WTC11 (cell line): ENCODE data around the gene ZNF736. TPM values are rescaled to one million over a fixed set of nuclear protein-coding genes. Genes with fewer than 3 reads are reported as not detected.

Experiments used
- ATAC-seq: fragments of 200-7000 bp; cut with Tn5 transposase; 2 replicates; pipeline ENCODE4 v1.10.0; 2021; ENCODE audit warnings: mild to moderate bottlenecking, moderate library complexity
- CTCF ChIA-PET: fragments of 300-600 bp; sonication (Branson Sonifier 250); formaldehyde crosslinking; loops from one replicate; lab custom pipeline; 2021; ENCODE audit warnings: antibody characterized with exemption; lab: Charles Lee
- POLR2A ChIA-PET: fragments of 350-600 bp; sonication (Branson Sonifier 250); formaldehyde crosslinking; loops from one replicate; lab custom pipeline; 2021; ENCODE audit warnings: antibody characterized with exemption; lab: Charles Lee
- DNase-seq: peaks from one replicate; pipeline ENCODE4 v3.0.0; 2021; ENCODE audit warnings: low spot score
- H3K27ac Mint-ChIP-seq: 2 replicates; pipeline ENCODE4 v1.8.0; 2021; ENCODE audit warnings: mixed read lengths
- H3K27me3 Mint-ChIP-seq: 2 replicates; pipeline ENCODE4 v1.8.0; 2021; ENCODE audit warnings: low read depth, mild to moderate bottlenecking, moderate library complexity, mixed read lengths
- H3K36me3 Mint-ChIP-seq: 2 replicates; pipeline ENCODE4 v1.8.0; 2021; ENCODE audit warnings: mixed read lengths
- H3K4me1 Mint-ChIP-seq: 2 replicates; pipeline ENCODE4 v1.8.0; 2022; ENCODE audit warnings: mixed read lengths
- H3K4me3 Mint-ChIP-seq: 2 replicates; pipeline ENCODE4 v1.8.0; 2021; ENCODE audit warnings: mild to moderate bottlenecking, moderate library complexity, mixed read lengths
- H3K9me3 Mint-ChIP-seq: 2 replicates; pipeline ENCODE4 v1.8.0; 2021; ENCODE audit warnings: mixed read lengths
- ELF4 ChIP-seq: sonication (generic); formaldehyde crosslinking; IDR thresholded peaks from 2 replicates; pipeline ENCODE4 v1.8.1; 2022; ENCODE audit warnings: low read depth, mild to moderate bottlenecking, moderate library complexity, missing genetic modification reagents
- EMX1 ChIP-seq: fragments of 250-450 bp; sonication (Bioruptor Pico); IDR thresholded peaks from 2 replicates; pipeline ENCODE4 v1.8.0; 2021; ENCODE audit warnings: mild to moderate bottlenecking
- ERG ChIP-seq: fragments of 250-450 bp; sonication (Bioruptor Pico); IDR thresholded peaks from 2 replicates; pipeline ENCODE4 v1.8.0; 2021; ENCODE audit warnings: mild to moderate bottlenecking
- FOXP4 ChIP-seq: sonication (generic); formaldehyde crosslinking; IDR thresholded peaks from 2 replicates; pipeline ENCODE4 v1.8.0; 2022; ENCODE audit warnings: mild to moderate bottlenecking, missing genetic modification reagents
- GRHL2 ChIP-seq: fragments of 250-450 bp; sonication (Bioruptor Pico); IDR thresholded peaks from 2 replicates; pipeline ENCODE4 v1.8.0; 2022; ENCODE audit warnings: mild to moderate bottlenecking, moderate library complexity; ENCODE audit not compliant: insufficient replicate concordance, severe bottlenecking
- JUN ChIP-seq: sonication (generic); formaldehyde crosslinking; IDR thresholded peaks from 2 replicates; pipeline ENCODE4 v1.8.0; 2023; ENCODE audit warnings: mild to moderate bottlenecking, missing genetic modification reagents
- RELA ChIP-seq: sonication (generic); formaldehyde crosslinking; IDR thresholded peaks from 2 replicates; pipeline ENCODE4 v1.8.1; 2022; ENCODE audit warnings: missing genetic modification reagents, mild to moderate bottlenecking, borderline replicate concordance
- SMAD3 ChIP-seq: sonication (generic); formaldehyde crosslinking; IDR thresholded peaks from 2 replicates; pipeline ENCODE4 v1.8.0; 2022; ENCODE audit warnings: missing genetic modification reagents, mild to moderate bottlenecking, borderline replicate concordance
- SOX15 ChIP-seq: fragments of 250-450 bp; sonication (Bioruptor Pico); IDR thresholded peaks from 2 replicates; pipeline ENCODE4 v1.9.0; 2021; ENCODE audit warnings: mild to moderate bottlenecking
- SP1 ChIP-seq: sonication (generic); formaldehyde crosslinking; conservative IDR thresholded peaks from 2 replicates; pipeline ENCODE4 v1.8.1; 2022; ENCODE audit warnings: missing genetic modification reagents
- ZNF121 ChIP-seq: sonication (generic); formaldehyde crosslinking; IDR thresholded peaks from 2 replicates; pipeline ENCODE4 v1.8.0; 2023; ENCODE audit warnings: missing genetic modification reagents
- ZNF317 ChIP-seq: sonication (generic); formaldehyde crosslinking; IDR thresholded peaks from 2 replicates; pipeline ENCODE4 v1.8.1; 2023; ENCODE audit warnings: low read depth, mild to moderate bottlenecking, moderate library complexity, missing genetic modification reagents, borderline replicate concordance
- ZNF425 ChIP-seq: fragments of 250-450 bp; sonication (Bioruptor Pico); conservative IDR thresholded peaks from 2 replicates; pipeline ENCODE4 v1.9.0; 2021; ENCODE audit warnings: mild to moderate bottlenecking
- total RNA-seq: library from RNA; stranded (reverse); gene quantifications from 3 replicates; pipeline ENCODE4 v1.2.3, GENCODE V29; 2021
- TF ChIP-seq, protein P1 (sequence below): sonication (generic); formaldehyde crosslinking; conservative IDR thresholded peaks from 2 replicates; pipeline ENCODE4 v1.8.1; 2023; ENCODE audit warnings: mild to moderate bottlenecking, low read depth, missing genetic modification reagents, moderate library complexity
- TF ChIP-seq, protein P2 (sequence below): sonication (generic); formaldehyde crosslinking; IDR thresholded peaks from 2 replicates; pipeline ENCODE4 v1.8.1; 2023; ENCODE audit warnings: mild to moderate bottlenecking, missing genetic modification reagents
- TF ChIP-seq, protein P3 (sequence below): sonication (generic); formaldehyde crosslinking; IDR thresholded peaks from 2 replicates; pipeline ENCODE4 v1.8.0; 2022; ENCODE audit warnings: mild to moderate bottlenecking, missing genetic modification reagents
- TF ChIP-seq, protein P4 (sequence below): fragments of 250-450 bp; sonication (Bioruptor Pico); IDR thresholded peaks from 2 replicates; pipeline ENCODE4 v1.9.0; 2021; ENCODE audit warnings: mild to moderate bottlenecking, borderline replicate concordance

The ZNF736 gene
- total RNA-seq, 1 experiment from 2014 or later, result 0.02 TPM

DNA sequence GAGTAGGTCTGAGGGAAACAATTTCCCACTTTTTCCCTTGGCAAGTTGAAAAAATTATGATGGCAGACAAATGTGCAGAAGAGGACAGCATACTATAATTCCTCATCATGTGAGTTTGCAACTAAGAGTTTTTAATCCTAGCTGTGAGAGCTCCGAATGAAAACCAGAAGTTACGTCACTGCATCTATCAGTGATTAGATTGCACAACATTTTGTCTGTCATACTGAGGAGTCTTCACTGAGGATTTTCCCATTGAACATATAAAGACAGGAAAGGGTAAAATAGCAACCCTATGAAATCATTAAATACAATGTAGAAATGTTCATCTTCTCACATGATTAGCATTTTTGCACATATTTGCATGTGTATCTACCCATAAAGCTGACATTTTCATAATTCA lies 45.8 kb downstream of the ZNF736 start (continued):
- TF ChIP-seq, protein P1, sequence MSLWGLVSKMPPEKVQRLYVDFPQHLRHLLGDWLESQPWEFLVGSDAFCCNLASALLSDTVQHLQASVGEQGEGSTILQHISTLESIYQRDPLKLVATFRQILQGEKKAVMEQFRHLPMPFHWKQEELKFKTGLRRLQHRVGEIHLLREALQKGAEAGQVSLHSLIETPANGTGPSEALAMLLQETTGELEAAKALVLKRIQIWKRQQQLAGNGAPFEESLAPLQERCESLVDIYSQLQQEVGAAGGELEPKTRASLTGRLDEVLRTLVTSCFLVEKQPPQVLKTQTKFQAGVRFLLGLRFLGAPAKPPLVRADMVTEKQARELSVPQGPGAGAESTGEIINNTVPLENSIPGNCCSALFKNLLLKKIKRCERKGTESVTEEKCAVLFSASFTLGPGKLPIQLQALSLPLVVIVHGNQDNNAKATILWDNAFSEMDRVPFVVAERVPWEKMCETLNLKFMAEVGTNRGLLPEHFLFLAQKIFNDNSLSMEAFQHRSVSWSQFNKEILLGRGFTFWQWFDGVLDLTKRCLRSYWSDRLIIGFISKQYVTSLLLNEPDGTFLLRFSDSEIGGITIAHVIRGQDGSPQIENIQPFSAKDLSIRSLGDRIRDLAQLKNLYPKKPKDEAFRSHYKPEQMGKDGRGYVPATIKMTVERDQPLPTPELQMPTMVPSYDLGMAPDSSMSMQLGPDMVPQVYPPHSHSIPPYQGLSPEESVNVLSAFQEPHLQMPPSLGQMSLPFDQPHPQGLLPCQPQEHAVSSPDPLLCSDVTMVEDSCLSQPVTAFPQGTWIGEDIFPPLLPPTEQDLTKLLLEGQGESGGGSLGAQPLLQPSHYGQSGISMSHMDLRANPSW, result no peak
- no peak for TF ChIP-seq ZNF425 (CRISPR knock-in tag)
- no peak for TF ChIP-seq ELF4 (CRISPR knock-in tag)
- TF ChIP-seq RELA, result no peak
- TF ChIP-seq FOXP4 (CRISPR knock-in tag), result no peak
- TF ChIP-seq, protein P2, sequence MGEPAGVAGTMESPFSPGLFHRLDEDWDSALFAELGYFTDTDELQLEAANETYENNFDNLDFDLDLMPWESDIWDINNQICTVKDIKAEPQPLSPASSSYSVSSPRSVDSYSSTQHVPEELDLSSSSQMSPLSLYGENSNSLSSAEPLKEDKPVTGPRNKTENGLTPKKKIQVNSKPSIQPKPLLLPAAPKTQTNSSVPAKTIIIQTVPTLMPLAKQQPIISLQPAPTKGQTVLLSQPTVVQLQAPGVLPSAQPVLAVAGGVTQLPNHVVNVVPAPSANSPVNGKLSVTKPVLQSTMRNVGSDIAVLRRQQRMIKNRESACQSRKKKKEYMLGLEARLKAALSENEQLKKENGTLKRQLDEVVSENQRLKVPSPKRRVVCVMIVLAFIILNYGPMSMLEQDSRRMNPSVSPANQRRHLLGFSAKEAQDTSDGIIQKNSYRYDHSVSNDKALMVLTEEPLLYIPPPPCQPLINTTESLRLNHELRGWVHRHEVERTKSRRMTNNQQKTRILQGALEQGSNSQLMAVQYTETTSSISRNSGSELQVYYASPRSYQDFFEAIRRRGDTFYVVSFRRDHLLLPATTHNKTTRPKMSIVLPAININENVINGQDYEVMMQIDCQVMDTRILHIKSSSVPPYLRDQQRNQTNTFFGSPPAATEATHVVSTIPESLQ (CRISPR knock-in tag), result no peak
- TF ChIP-seq JUN (CRISPR knock-in tag), result no peak
- no peak for TF ChIP-seq ERG

- peaks cover 83% of the 10 kb centered on the region for H3K36me3 Mint-ChIP-seq
- no peak overlapping the region for H3K4me3 Mint-ChIP-seq
- ChIA-PET POLR2A (no interaction called here), CTCF (no interaction called here)
- no peaks in the 10 kb centered on the region for H3K4me1 Mint-ChIP-seq
- DNase-seq (no peak), ATAC-seq (no peak)
- H3K27me3 Mint-ChIP-seq, result peaks cover 11% of the 10 kb centered on the region
- H3K27ac Mint-ChIP-seq, result no peak overlapping the region
- peaks cover 96% of the 10 kb centered on the region for H3K9me3 Mint-ChIP-seq
- TF ChIP-seq, protein P3, sequence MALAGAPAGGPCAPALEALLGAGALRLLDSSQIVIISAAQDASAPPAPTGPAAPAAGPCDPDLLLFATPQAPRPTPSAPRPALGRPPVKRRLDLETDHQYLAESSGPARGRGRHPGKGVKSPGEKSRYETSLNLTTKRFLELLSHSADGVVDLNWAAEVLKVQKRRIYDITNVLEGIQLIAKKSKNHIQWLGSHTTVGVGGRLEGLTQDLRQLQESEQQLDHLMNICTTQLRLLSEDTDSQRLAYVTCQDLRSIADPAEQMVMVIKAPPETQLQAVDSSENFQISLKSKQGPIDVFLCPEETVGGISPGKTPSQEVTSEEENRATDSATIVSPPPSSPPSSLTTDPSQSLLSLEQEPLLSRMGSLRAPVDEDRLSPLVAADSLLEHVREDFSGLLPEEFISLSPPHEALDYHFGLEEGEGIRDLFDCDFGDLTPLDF (CRISPR knock-in tag), result no peak
- TF ChIP-seq SOX15 (CRISPR knock-in tag) (no peak), SMAD3 (CRISPR knock-in tag) (no peak), GRHL2 (CRISPR knock-in tag) (no peak), ZNF121 (CRISPR knock-in tag) (no peak), EMX1 (no peak), SP1 (CRISPR knock-in tag) (no peak), ZNF317 (CRISPR knock-in tag) (no peak)
- TF ChIP-seq, protein P4, sequence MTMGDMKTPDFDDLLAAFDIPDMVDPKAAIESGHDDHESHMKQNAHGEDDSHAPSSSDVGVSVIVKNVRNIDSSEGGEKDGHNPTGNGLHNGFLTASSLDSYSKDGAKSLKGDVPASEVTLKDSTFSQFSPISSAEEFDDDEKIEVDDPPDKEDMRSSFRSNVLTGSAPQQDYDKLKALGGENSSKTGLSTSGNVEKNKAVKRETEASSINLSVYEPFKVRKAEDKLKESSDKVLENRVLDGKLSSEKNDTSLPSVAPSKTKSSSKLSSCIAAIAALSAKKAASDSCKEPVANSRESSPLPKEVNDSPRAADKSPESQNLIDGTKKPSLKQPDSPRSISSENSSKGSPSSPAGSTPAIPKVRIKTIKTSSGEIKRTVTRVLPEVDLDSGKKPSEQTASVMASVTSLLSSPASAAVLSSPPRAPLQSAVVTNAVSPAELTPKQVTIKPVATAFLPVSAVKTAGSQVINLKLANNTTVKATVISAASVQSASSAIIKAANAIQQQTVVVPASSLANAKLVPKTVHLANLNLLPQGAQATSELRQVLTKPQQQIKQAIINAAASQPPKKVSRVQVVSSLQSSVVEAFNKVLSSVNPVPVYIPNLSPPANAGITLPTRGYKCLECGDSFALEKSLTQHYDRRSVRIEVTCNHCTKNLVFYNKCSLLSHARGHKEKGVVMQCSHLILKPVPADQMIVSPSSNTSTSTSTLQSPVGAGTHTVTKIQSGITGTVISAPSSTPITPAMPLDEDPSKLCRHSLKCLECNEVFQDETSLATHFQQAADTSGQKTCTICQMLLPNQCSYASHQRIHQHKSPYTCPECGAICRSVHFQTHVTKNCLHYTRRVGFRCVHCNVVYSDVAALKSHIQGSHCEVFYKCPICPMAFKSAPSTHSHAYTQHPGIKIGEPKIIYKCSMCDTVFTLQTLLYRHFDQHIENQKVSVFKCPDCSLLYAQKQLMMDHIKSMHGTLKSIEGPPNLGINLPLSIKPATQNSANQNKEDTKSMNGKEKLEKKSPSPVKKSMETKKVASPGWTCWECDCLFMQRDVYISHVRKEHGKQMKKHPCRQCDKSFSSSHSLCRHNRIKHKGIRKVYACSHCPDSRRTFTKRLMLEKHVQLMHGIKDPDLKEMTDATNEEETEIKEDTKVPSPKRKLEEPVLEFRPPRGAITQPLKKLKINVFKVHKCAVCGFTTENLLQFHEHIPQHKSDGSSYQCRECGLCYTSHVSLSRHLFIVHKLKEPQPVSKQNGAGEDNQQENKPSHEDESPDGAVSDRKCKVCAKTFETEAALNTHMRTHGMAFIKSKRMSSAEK (CRISPR knock-in tag), result no peak
Observed at GRCh38 chr7:64371116-64371515, 57.4 kb downstream of the ZNF736 start.
